GM12878 (cell line): ENCODE data around the gene FLVCR1. TPM values are rescaled to one million over a fixed set of nuclear protein-coding genes. Genes with fewer than 3 reads are reported as not detected.
"Not testable (repeated sequence)": the region's sequence is repeated elsewhere in the genome, so short reads cannot be mapped to it uniquely, and the experiment has no call there.

Experiments used
- ATAC-seq: fragments of 200-7000 bp; cut with Tn5 transposase; 3 replicates; pipeline ENCODE4 v1.9.1; 2020; ENCODE audit warnings: mild to moderate bottlenecking, moderate library complexity
- BruUV-seq: library from RNA; stranded (reverse); fragments of 400-500 nt; replicated peaks from 2 replicates; lab custom pipeline; 2021; lab: Mats Ljungman, UMichigan
- CTCF ChIA-PET: fragments of 300-600 bp; sonication (Branson Sonifier 250); formaldehyde crosslinking; extraction: SDS; loops from one replicate; lab custom pipeline; 2021; ENCODE audit warnings: inconsistent platforms; lab: Yijun Ruan, JAX
- POLR2A ChIA-PET: fragments of 350-600 bp; formaldehyde crosslinking; extraction: SDS; loops from one replicate; lab custom pipeline; 2021; ENCODE audit warnings: inconsistent platforms; lab: Charles Lee
- RAD21 ChIA-PET: fragments of 300-600 bp; sonication (Branson Sonifier 250); formaldehyde crosslinking; loops from one replicate; lab custom pipeline; 2023; ENCODE audit warnings: antibody characterized with exemption; ENCODE audit not compliant: unreplicated experiment; lab: Charles Lee
- SMC1A ChIA-PET: fragments of 300-600 bp; sonication (Branson Sonifier 250); formaldehyde crosslinking; loops from one replicate; lab custom pipeline; 2023; ENCODE audit not compliant: unreplicated experiment, uncharacterized antibody; lab: Charles Lee
- DNase-seq: peaks from one replicate; pipeline ENCODE4 v3.0.0-alpha.2; 2011; ENCODE audit warnings: low read depth, low spot score
- FAIRE-seq: peaks from 3 replicates; lab custom pipeline; 2011; peaks lifted over from hg19 to GRCh38; lab: Jason Lieb, UNC
- H2AFZ ChIP-seq: 2 replicates; pipeline ENCODE4 v1.6.0; 2011; ENCODE audit warnings: low read depth, low read length, control low read depth; ENCODE audit not compliant: control insufficient read depth
- H3K27ac ChIP-seq: 2 replicates; pipeline ENCODE4 v1.5.1; 2011; ENCODE audit warnings: control low read depth; ENCODE audit not compliant: control insufficient read depth, insufficient read depth
- H3K27me3 ChIP-seq, 2 experiments: replicated peaks in 1 of 2; 2 replicates each; pipeline versions ENCODE4 v1.6.0 to v1.6.1; 2011; ENCODE audit warnings: low read length in 1 of 2; ENCODE audit not compliant: control insufficient read depth in 2 of 2, insufficient read depth in 2 of 2
- H3K36me3 ChIP-seq, 2 experiments: 2 replicates each; pipeline ENCODE4 v1.5.1; 2011; ENCODE audit warnings: low read length in 1 of 2; ENCODE audit not compliant: control insufficient read depth in 2 of 2, insufficient read depth in 2 of 2
- H3K4me1 ChIP-seq: 2 replicates; pipeline ENCODE4 v1.6.1; 2011; ENCODE audit warnings: mild to moderate bottlenecking, low read length, moderate library complexity, mixed read lengths; ENCODE audit not compliant: control insufficient read depth, insufficient read depth
- H3K4me2 ChIP-seq: 2 replicates; pipeline ENCODE4 v1.6.0; 2011; ENCODE audit warnings: control low read depth; ENCODE audit not compliant: control insufficient read depth, insufficient read depth
- H3K4me3 ChIP-seq: fragments of 200-600 bp; sonication (generic); 2 replicates; pipeline ENCODE4 v1.5.1; 2016
- H3K79me2 ChIP-seq: 2 replicates; pipeline ENCODE4 v1.6.0; 2011; ENCODE audit warnings: low read length; ENCODE audit not compliant: control insufficient read depth, insufficient read depth
- H3K9ac ChIP-seq: 2 replicates; pipeline ENCODE4 v1.8.0; 2011; ENCODE audit warnings: low read length, control low read depth, mixed read lengths; ENCODE audit not compliant: control insufficient read depth, insufficient read depth
- H3K9me3 ChIP-seq: replicated peaks from 3 replicates; pipeline ENCODE4 v1.5.1; 2011; ENCODE audit warnings: mild to moderate bottlenecking, low read length; ENCODE audit not compliant: control insufficient read depth, insufficient read depth
- H4K20me1 ChIP-seq: 2 replicates; pipeline ENCODE4 v1.6.0; 2011; ENCODE audit not compliant: control insufficient read depth, insufficient read depth
- EP300 ChIP-seq, 2 experiments: fragments of 150-350 bp in 1 of 2; IDR thresholded peaks; 2 replicates each; pipeline ENCODE4 v1.6.1; 2011 to 2012; ENCODE audit warnings: low read depth in 2 of 2, low read length in 2 of 2, borderline replicate concordance in 1 of 2, improper control_type of control experiment in 1 of 2, inconsistent platforms in 1 of 2; ENCODE audit not compliant: control insufficient read depth in 1 of 2
- IKZF2 ChIP-seq, 2 experiments: fragments of 450-650 bp; IDR thresholded peaks; 2 replicates each; pipeline ENCODE4 v1.6.1; 2017; ENCODE audit warnings: mild to moderate bottlenecking in 2 of 2, moderate library complexity in 2 of 2
- PAX8 ChIP-seq: fragments of 450-650 bp; IDR thresholded peaks from 2 replicates; pipeline ENCODE4 v1.6.1; 2017; ENCODE audit warnings: mild to moderate bottlenecking, moderate library complexity
- USF2 ChIP-seq: IDR thresholded peaks from 2 replicates; pipeline ENCODE4 v1.6.1; 2011; ENCODE audit warnings: low read depth, low read length, improper control_type of control experiment, borderline replicate concordance
- WRNIP1 ChIP-seq: IDR thresholded peaks from 2 replicates; pipeline ENCODE4 v1.6.1; 2011; ENCODE audit warnings: low read depth, low read length, improper control_type of control experiment, borderline replicate concordance
- YY1 ChIP-seq: IDR thresholded peaks from 2 replicates; pipeline ENCODE4 v1.6.1; 2011; ENCODE audit warnings: low read depth, mild to moderate bottlenecking, low read length
- WGBS: methylation state at CpG from one replicate; pipeline ENCODE4 v1.1.6; 2016; ENCODE audit warnings: low lambda C conversion rate; ENCODE audit not compliant: insufficient replicate concordance, insufficient coverage; ENCODE audit errors: missing lambda C conversion rate; 5-methylcytosine and 5-hydroxymethylcytosine counted together
- in situ Hi-C: fragments of 300-500 bp; cut with MboI; formaldehyde crosslinking; loops from 9 replicates; pipeline ENCODE4 v1.14.3; 2018; ENCODE audit warnings: mixed read lengths
- intact Hi-C: fragments of 100-400 bp; cut with micrococcal nuclease; formaldehyde crosslinking; loops from one replicate; pipeline ENCODE4 v1.14.2; 2022; ENCODE audit not compliant: unreplicated experiment
- polyA plus RNA-seq, 11 experiments: library from polyadenylated mRNA; depleted of rRNA in 4 of 11; unstranded in 6 of 11; stranded (reverse) in 5 of 11; fragments of >200 nt; fragmentation: Nextera tagmentation in 4 of 11; fragmentation: Illumina TruSeq in 1 of 11; extraction: Ambion mirVana in 4 of 11; extraction: Trizol in 1 of 11; gene quantifications; 1 replicate in 1 of 11; 2 replicates in 10 of 11; pipeline versions ENCODE4 v1.2.1 to v1.2.3, GENCODE V29; 2011 to 2016; ENCODE audit warnings: inconsistent platforms in 2 of 11, missing spikeins in 2 of 11, low read depth in 1 of 11
- total RNA-seq, 4 experiments: library from RNA; depleted of rRNA in 3 of 4; stranded (reverse); fragments of >200 nt in 3 of 4; fragmentation: Illumina TruSeq in 1 of 4; extraction: Trizol in 1 of 4; gene quantifications; 2 replicates each; pipeline versions ENCODE4 v1.2.1 to v1.2.3, GENCODE V29; 2013 to 2021
- TF ChIP-seq, protein P1 (sequence below): IDR thresholded peaks from 2 replicates; pipeline ENCODE4 v1.6.1; 2012; ENCODE audit warnings: low read depth, low read length, improper control_type of control experiment
- TF ChIP-seq, protein P2 (sequence below): fragments of 450-650 bp; IDR thresholded peaks from 2 replicates; pipeline ENCODE4 v1.6.1; 2016; ENCODE audit warnings: mild to moderate bottlenecking
- TF ChIP-seq, protein P3 (sequence below): fragments of 450-650 bp; formaldehyde crosslinking; IDR thresholded peaks from 2 replicates; pipeline ENCODE4 v1.4.0; 2022; ENCODE audit warnings: mild to moderate bottlenecking, moderate library complexity
- TF ChIP-seq, protein P4 (sequence below): fragments of 450-650 bp; IDR thresholded peaks from 2 replicates; pipeline ENCODE4 v1.6.1; 2016; ENCODE audit warnings: mild to moderate bottlenecking

The FLVCR1 gene
- total and polyA plus RNA-seq, 10 of the 15 experiments (the other 5 are each of a cell fraction or from before 2014, with no cell fraction given): 7.1 to 25.2 (median 17.6) TPM

DNA sequence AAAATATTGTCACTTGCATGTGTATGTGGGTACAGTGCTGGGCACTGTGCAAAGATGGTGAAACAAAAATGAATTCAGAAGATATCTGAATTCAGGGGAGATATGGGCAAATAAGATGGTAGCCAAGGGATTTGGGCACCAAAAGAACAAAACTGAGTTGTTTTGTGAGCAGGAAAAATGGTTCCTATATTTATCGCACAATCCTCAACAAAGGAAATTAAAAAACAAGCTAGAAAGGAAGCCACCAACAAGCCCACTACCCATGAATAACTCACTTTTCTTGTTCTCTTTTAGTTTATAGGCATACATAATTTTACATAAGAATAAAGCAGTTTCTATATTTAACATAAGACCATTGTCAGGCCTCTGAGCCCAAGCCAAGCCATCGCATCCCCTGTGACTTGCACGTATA, 51.6 kb downstream of the FLVCR1 start (continued):
- TF ChIP-seq, protein P1, sequence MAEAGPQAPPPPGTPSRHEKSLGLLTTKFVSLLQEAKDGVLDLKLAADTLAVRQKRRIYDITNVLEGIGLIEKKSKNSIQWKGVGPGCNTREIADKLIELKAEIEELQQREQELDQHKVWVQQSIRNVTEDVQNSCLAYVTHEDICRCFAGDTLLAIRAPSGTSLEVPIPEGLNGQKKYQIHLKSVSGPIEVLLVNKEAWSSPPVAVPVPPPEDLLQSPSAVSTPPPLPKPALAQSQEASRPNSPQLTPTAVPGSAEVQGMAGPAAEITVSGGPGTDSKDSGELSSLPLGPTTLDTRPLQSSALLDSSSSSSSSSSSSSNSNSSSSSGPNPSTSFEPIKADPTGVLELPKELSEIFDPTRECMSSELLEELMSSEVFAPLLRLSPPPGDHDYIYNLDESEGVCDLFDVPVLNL: no peak
- TF ChIP-seq USF2 (no peak), EP300 (IDR thresholded peaks at IDR 0.05; ENCODE audit: borderline replicate concordance in 1 of 2, control insufficient read depth in 1 of 2, low read depth in 2 of 2, low read length in 2 of 2) (no peak), PAX8 (no peak), YY1 (no peak), IKZF2 (IDR thresholded peaks at IDR 0.05) (no peak), WRNIP1 (no peak)
- TF ChIP-seq, protein P2, sequence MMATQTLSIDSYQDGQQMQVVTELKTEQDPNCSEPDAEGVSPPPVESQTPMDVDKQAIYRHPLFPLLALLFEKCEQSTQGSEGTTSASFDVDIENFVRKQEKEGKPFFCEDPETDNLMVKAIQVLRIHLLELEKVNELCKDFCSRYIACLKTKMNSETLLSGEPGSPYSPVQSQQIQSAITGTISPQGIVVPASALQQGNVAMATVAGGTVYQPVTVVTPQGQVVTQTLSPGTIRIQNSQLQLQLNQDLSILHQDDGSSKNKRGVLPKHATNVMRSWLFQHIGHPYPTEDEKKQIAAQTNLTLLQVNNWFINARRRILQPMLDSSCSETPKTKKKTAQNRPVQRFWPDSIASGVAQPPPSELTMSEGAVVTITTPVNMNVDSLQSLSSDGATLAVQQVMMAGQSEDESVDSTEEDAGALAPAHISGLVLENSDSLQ: no peak
- TF ChIP-seq, protein P3, sequence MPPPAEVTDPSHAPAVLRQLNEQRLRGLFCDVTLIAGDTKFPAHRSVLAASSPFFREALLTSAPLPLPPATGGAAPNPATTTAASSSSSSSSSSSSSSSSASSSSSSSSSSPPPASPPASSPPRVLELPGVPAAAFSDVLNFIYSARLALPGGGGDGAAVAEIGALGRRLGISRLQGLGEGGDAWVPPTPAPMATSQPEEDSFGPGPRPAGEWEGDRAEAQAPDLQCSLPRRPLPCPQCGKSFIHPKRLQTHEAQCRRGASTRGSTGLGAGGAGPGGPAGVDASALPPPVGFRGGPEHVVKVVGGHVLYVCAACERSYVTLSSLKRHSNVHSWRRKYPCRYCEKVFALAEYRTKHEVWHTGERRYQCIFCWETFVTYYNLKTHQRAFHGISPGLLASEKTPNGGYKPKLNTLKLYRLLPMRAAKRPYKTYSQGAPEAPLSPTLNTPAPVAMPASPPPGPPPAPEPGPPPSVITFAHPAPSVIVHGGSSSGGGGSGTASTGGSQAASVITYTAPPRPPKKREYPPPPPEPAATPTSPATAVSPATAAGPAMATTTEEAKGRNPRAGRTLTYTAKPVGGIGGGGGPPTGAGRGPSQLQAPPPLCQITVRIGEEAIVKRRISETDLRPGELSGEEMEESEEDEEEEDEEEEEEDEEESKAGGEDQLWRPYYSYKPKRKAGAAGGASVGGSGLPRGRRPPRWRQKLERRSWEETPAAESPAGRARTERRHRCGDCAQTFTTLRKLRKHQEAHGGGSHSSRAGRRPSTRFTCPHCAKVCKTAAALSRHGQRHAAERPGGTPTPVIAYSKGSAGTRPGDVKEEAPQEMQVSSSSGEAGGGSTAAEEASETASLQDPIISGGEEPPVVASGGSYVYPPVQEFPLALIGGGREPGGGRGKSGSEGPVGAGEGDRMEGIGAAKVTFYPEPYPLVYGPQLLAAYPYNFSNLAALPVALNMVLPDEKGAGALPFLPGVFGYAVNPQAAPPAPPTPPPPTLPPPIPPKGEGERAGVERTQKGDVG (CRISPR knock-in tag): no peak
- TF ChIP-seq, protein P4, sequence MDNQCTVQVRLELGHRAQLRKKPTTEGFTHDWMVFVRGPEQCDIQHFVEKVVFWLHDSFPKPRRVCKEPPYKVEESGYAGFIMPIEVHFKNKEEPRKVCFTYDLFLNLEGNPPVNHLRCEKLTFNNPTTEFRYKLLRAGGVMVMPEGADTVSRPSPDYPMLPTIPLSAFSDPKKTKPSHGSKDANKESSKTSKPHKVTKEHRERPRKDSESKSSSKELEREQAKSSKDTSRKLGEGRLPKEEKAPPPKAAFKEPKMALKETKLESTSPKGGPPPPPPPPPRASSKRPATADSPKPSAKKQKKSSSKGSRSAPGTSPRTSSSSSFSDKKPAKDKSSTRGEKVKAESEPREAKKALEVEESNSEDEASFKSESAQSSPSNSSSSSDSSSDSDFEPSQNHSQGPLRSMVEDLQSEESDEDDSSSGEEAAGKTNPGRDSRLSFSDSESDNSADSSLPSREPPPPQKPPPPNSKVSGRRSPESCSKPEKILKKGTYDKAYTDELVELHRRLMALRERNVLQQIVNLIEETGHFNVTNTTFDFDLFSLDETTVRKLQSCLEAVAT: no peak

- POLR2A ChIA-PET, H3K27ac ChIP-seq, in situ Hi-C loops, DNase-seq, H3K27me3 ChIP-seq, H2AFZ ChIP-seq, H3K79me2 ChIP-seq, H4K20me1 ChIP-seq, H3K4me3 ChIP-seq, H3K4me2 ChIP-seq, CTCF ChIA-PET, H3K9ac ChIP-seq, H3K9me3 ChIP-seq, FAIRE-seq, H3K4me1 ChIP-seq, H3K36me3 ChIP-seq, BruUV-seq, RAD21 ChIA-PET, intact Hi-C loops, ATAC-seq: not testable (repeated sequence)
- WGBS: 78% methylated on average over 7 of the region's 10 CpGs
- SMC1A ChIA-PET: interaction anchor here (1.3 kb wide), 1 partner anchor 95 kb away, joined by 3 read pairs; no protein-coding TSS in a partner anchor
Measured at GRCh38 chr1:212910213-212910612, 52.1 kb downstream of the FLVCR1 start.
